ENCODE measurements around the gene CD226. TPM values are rescaled to one million over a fixed set of nuclear protein-coding genes. Genes with fewer than 3 reads are reported as not detected.
"Not testable (repeated sequence)": the region's sequence is repeated elsewhere in the genome, so short reads cannot be mapped to it uniquely, and the experiment has no call there.

Gene CD226
- total and polyA plus RNA-seq, 4 donors = 0.15 to 3.2 (median 3.1) TPM; not detected in 1

DNA sequence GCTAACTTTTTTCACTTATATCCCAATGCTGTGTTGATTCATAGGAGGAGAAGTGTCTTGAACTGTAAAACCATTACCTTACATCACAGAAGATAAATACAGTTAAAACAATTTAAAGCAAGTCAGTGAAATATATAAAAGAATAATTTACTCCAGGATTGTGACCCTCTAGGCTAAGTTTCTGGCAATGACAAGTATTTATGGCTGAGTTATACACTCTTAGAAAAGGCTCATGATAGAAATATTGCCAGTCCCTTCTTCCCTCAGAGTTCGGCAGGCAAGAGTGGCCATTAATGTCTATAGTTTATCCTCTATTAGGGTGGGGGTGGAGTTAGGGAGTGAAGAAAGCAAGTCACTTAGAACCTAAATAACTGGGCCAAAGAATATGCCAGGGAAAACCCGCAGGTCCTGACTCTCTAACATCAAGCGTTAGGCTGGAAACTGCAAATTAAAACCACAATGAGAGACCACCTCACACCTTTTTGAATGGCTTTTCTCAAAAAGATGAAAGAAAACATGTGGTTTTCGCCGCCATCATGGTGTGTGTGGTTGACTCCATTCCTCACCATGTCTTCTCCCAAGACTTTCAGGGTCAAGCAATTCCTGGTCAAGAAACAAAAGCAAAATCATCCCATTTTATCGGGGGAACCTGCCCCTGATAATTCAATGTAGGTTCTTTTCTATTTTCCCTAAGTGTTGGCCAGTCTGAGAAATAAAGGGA, 69.3 kb downstream of the CD226 start:
- H3K4me1 ChIP-seq (ENCODE audit: control insufficient read depth in 1 of 2, insufficient read depth in 2 of 2, low read length in 2 of 2) = no peaks in the 10 kb centered on the region
- WGBS, 2 donors = 65 to 75% methylated on average over 6 of the region's 6 CpGs
- intact Hi-C loops (cut with DNase I) = no loop called here
- no peaks in the 10 kb centered on the region for H3K27me3 ChIP-seq (ENCODE audit: control insufficient read depth in 1 of 2, insufficient read depth in 2 of 2, low read length in 1 of 2)
- no peak overlapping the region for H3K4me3 ChIP-seq (ENCODE audit: low read length in 2 of 2)
- no peaks in the 10 kb centered on the region for H3K36me3 ChIP-seq (ENCODE audit: control insufficient read depth in 1 of 2, insufficient read depth in 2 of 2, low read length in 1 of 2)
- no peaks in the 10 kb centered on the region for H3K9me3 ChIP-seq (ENCODE audit: control insufficient read depth, low read length)
- ATAC-seq (ENCODE audit: low FRiP score) (no peak), DNase-seq (no peak)
- no peak overlapping the region for H3K27ac ChIP-seq (ENCODE audit: low read depth in 1 of 2, low read length in 2 of 2)

DNA sequence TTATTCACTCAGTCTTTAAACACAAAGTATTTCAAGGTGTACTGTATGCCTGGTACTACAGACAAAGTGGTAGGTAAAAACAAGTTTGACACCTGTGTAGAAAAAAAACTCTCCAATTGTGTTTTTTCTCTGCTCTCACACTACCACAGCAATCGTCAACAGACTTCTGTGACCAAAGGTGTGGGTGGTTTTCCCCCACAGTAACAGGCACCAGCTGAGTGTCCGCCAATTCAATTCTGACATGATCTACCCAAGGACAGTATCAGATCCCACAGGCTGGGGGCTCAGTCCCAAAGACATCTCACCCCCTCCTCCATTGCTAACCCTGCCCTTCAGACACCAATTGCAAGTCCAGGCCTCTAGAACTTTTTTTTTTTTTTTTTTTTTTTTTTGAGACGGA, 71.2 kb downstream of the CD226 start:
- no peaks in the 10 kb centered on the region for H3K36me3 ChIP-seq (ENCODE audit: control insufficient read depth in 1 of 2, insufficient read depth in 2 of 2, low read length in 1 of 2)
- no peak for ATAC-seq (ENCODE audit: low FRiP score)
- DNase-seq = no peak
- 97 to 98% methylated on average over 3 of the region's 3 CpGs for WGBS, 2 donors
- no peaks in the 10 kb centered on the region for H3K9me3 ChIP-seq (ENCODE audit: control insufficient read depth, low read length)
- no peaks in the 10 kb centered on the region for H3K27me3 ChIP-seq (ENCODE audit: control insufficient read depth in 1 of 2, insufficient read depth in 2 of 2, low read length in 1 of 2)
- no peaks in the 10 kb centered on the region for H3K4me1 ChIP-seq (ENCODE audit: control insufficient read depth in 1 of 2, insufficient read depth in 2 of 2, low read length in 2 of 2)
- H3K27ac ChIP-seq (ENCODE audit: low read depth in 1 of 2, low read length in 2 of 2) = no peak overlapping the region
- H3K4me3 ChIP-seq (ENCODE audit: low read length in 2 of 2) = no peak overlapping the region
- intact Hi-C loops (cut with DNase I) = no loop called here

DNA sequence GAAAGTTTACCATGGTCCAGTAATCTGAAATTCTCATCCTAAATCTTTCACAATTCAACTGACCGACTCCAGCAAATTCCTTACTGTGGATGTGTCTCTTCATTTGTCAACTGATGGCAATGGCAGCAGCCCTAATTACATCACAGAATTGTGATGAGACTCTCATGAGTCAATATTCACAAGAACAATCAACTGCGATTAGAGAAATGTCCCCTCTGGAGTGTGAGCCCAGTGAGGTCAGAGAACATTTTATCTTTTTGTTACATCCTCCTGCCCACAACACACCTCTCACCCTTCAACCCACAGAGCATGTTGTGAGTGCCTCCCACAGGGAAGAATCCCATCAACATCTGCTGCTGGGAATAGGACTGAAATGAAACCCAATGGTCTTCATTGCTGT, 73.6 kb downstream of the CD226 start:
- intact Hi-C loops (cut with DNase I) = no loop called here
- DNase-seq = no peak
- Histone ChIP-seq H3K27me3 (ENCODE audit: control insufficient read depth in 1 of 2, insufficient read depth in 2 of 2, low read length in 1 of 2) (no peaks in the 10 kb centered on the region), H3K36me3 (ENCODE audit: control insufficient read depth in 1 of 2, insufficient read depth in 2 of 2, low read length in 1 of 2) (no peaks in the 10 kb centered on the region), H3K4me1 (ENCODE audit: control insufficient read depth in 1 of 2, insufficient read depth in 2 of 2, low read length in 2 of 2) (no peaks in the 10 kb centered on the region), H3K9me3 (ENCODE audit: control insufficient read depth, low read length) (no peaks in the 10 kb centered on the region), H3K27ac (ENCODE audit: low read depth in 1 of 2, low read length in 2 of 2) (no peak overlapping the region), H3K4me3 (ENCODE audit: low read length in 2 of 2) (no peak overlapping the region)
- 92 to 95% methylated on average over 2 of the region's 2 CpGs for WGBS, 2 donors
- no peak for ATAC-seq (ENCODE audit: low FRiP score)

DNA sequence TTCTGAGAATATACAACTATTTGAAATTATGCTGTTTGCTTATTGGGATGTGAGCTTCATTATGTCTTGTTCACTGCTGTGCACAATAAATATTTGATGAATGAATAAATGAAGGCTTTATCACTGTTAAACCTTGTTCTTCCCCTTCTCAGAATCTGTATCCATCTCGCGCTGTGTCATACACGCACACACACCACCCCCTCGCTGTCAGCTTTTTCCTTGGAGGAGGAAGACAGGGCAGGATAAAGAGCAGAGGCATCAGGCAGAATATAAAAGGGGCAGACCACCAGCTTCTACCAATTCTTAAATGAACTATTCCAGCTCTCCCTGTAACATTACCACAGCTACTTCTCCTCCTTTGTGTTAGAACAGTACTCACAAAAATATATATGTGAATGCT, 75.0 kb downstream of the CD226 start:
- no peaks in the 10 kb centered on the region for H3K36me3 ChIP-seq (ENCODE audit: control insufficient read depth in 1 of 2, insufficient read depth in 2 of 2, low read length in 1 of 2)
- no peak overlapping the region for H3K4me3 ChIP-seq (ENCODE audit: low read length in 2 of 2)
- no peaks in the 10 kb centered on the region for H3K27me3 ChIP-seq (ENCODE audit: control insufficient read depth in 1 of 2, insufficient read depth in 2 of 2, low read length in 1 of 2)
- ATAC-seq (ENCODE audit: low FRiP score) (no peak), DNase-seq (no peak)
- H3K9me3 ChIP-seq (ENCODE audit: control insufficient read depth, low read length) = no peaks in the 10 kb centered on the region
- H3K4me1 ChIP-seq (ENCODE audit: control insufficient read depth in 1 of 2, insufficient read depth in 2 of 2, low read length in 2 of 2) = no peaks in the 10 kb centered on the region
- no peak overlapping the region for H3K27ac ChIP-seq (ENCODE audit: low read depth in 1 of 2, low read length in 2 of 2)
- intact Hi-C loops (cut with DNase I) = no loop called here
- WGBS, 2 donors = 90 to 92% methylated on average over 4 of the region's 4 CpGs

DNA sequence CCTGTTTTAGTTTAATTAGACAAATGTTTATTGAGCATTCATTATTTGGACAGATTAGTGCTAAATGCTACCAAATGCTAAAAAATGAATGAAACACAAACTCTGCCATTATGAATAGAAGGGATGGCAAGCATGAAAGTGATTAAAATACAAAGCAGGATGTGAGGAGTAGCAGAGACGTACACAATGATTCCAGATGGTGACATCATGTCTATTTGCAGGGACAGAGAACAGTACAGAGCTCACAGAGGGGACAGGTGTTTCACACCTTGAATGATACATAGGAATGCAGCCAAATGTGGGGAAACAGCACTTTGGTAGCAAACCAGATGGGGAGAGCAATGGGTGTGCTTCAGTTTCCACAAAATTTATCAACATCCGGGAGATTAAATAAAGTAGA, 76.3 kb downstream of the CD226 start:
- H3K4me3 ChIP-seq (ENCODE audit: low read length in 2 of 2) = no peak overlapping the region
- WGBS, 2 donors = 90 to 94% methylated on average over 2 of the region's 2 CpGs
- intact Hi-C loops (cut with DNase I) = no loop called here

DNA sequence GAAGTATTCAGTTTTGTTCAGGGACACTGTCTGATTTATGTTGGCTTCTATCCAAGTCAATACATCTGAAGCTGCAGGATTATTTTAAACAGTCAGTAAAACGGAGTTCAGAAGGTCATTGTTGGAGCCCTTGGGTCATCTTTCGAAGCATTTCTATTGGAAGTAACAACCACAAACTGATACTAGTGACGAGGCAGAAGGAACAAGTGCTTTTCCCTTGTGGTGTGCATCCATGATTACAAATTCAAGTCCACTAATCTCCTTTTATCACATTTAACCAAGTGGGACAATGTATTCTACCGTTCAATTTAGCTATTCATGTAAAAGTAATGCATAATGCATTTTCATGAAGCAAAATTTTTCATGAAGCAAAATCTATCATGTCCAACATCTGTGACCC, 76.9 kb downstream of the CD226 start:
- Histone ChIP-seq H3K4me3 (ENCODE audit: low read length in 2 of 2) (no peak overlapping the region), H3K36me3 (ENCODE audit: control insufficient read depth in 1 of 2, insufficient read depth in 2 of 2, low read length in 1 of 2) (no peaks in the 10 kb centered on the region), H3K27ac (ENCODE audit: low read depth in 1 of 2, low read length in 2 of 2) (no peak overlapping the region), H3K27me3 (ENCODE audit: control insufficient read depth in 1 of 2, insufficient read depth in 2 of 2, low read length in 1 of 2) (no peaks in the 10 kb centered on the region), H3K9me3 (ENCODE audit: control insufficient read depth, low read length) (no peaks in the 10 kb centered on the region), H3K4me1 (ENCODE audit: control insufficient read depth in 1 of 2, insufficient read depth in 2 of 2, low read length in 2 of 2) (no peaks in the 10 kb centered on the region)
- 86 to 87% methylated on average over 4 of the region's 4 CpGs for WGBS, 2 donors
- DNase-seq = no peak
- intact Hi-C loops (cut with DNase I) = no loop called here
- ATAC-seq (ENCODE audit: low FRiP score) = no peak

More for the DNA sequence above, 76.3 kb downstream of the CD226 start:
- Histone ChIP-seq H3K27me3 (ENCODE audit: control insufficient read depth in 1 of 2, insufficient read depth in 2 of 2, low read length in 1 of 2) (no peaks in the 10 kb centered on the region), H3K4me1 (ENCODE audit: control insufficient read depth in 1 of 2, insufficient read depth in 2 of 2, low read length in 2 of 2) (no peaks in the 10 kb centered on the region), H3K27ac (ENCODE audit: low read depth in 1 of 2, low read length in 2 of 2) (no peak overlapping the region), H3K36me3 (ENCODE audit: control insufficient read depth in 1 of 2, insufficient read depth in 2 of 2, low read length in 1 of 2) (no peaks in the 10 kb centered on the region), H3K9me3 (ENCODE audit: control insufficient read depth, low read length) (no peaks in the 10 kb centered on the region)
- ATAC-seq (ENCODE audit: low FRiP score) (no peak), DNase-seq (no peak)

DNA sequence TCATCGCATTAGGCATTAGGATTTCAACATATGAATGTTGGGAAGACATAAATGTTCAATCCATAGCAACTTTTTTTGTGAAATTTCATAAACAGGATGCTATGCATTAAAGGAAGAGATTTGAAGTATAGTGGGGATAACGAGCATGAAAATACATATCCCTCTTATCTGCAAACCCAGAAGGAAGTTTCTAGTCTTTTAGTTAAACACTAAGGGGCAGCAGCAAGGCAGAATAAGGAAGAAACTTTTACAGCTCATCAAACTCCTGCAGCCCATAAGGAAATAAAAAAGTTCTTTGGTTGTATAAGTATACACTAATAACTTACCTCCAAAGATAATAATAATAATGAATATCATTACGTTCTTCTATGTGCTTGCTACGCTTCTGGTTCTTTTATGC, 81.5 kb downstream of the CD226 start:
- WGBS, 2 donors = 94 to 97% methylated on average over 4 of the region's 4 CpGs
- no peaks in the 10 kb centered on the region for H3K27me3 ChIP-seq (ENCODE audit: control insufficient read depth in 1 of 2, insufficient read depth in 2 of 2, low read length in 1 of 2)
- intact Hi-C loops (cut with DNase I) = no loop called here

DNA sequence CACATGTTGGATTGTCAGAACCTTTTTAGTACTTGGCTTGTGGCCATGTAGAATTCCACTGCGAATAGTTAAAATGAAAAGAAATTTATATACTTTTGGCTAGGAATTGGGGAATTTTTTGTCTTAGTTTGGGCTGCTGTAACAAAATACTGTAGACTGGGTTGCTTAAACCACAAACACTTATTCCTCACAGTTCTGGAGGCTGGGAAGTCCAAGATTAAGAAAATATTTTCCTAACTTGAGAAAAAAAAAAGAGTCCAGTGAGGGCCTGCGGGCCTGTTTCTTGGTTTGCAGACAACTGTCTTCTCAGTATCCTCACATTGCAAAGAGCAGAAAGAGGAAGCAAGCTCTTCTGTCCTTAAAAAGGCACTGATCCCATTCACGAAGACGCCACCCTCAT, 81.9 kb downstream of the CD226 start:
- Histone ChIP-seq H3K27ac (ENCODE audit: low read depth in 1 of 2, low read length in 2 of 2) (no peak overlapping the region), H3K4me1 (ENCODE audit: control insufficient read depth in 1 of 2, insufficient read depth in 2 of 2, low read length in 2 of 2) (no peaks in the 10 kb centered on the region), H3K36me3 (ENCODE audit: control insufficient read depth in 1 of 2, insufficient read depth in 2 of 2, low read length in 1 of 2) (no peaks in the 10 kb centered on the region), H3K27me3 (ENCODE audit: control insufficient read depth in 1 of 2, insufficient read depth in 2 of 2, low read length in 1 of 2) (no peaks in the 10 kb centered on the region), H3K9me3 (ENCODE audit: control insufficient read depth, low read length) (no peaks in the 10 kb centered on the region), H3K4me3 (ENCODE audit: low read length in 2 of 2) (no peak overlapping the region)
- intact Hi-C loops (cut with DNase I) = no loop called here
- 38 to 50% methylated on average over 4 of the region's 4 CpGs for WGBS, 2 donors
- ATAC-seq (ENCODE audit: low FRiP score) (no peak), DNase-seq (no peak)

More for the DNA sequence above, 81.5 kb downstream of the CD226 start:
- H3K36me3 ChIP-seq (ENCODE audit: control insufficient read depth in 1 of 2, insufficient read depth in 2 of 2, low read length in 1 of 2) = no peaks in the 10 kb centered on the region
- no peak for ATAC-seq (ENCODE audit: low FRiP score)
- no peaks in the 10 kb centered on the region for H3K4me1 ChIP-seq (ENCODE audit: control insufficient read depth in 1 of 2, insufficient read depth in 2 of 2, low read length in 2 of 2)
- H3K9me3 ChIP-seq (ENCODE audit: control insufficient read depth, low read length) = no peaks in the 10 kb centered on the region
- no peak overlapping the region for H3K4me3 ChIP-seq (ENCODE audit: low read length in 2 of 2)
- no peak for DNase-seq
- H3K27ac ChIP-seq (ENCODE audit: low read depth in 1 of 2, low read length in 2 of 2) = no peak overlapping the region

DNA sequence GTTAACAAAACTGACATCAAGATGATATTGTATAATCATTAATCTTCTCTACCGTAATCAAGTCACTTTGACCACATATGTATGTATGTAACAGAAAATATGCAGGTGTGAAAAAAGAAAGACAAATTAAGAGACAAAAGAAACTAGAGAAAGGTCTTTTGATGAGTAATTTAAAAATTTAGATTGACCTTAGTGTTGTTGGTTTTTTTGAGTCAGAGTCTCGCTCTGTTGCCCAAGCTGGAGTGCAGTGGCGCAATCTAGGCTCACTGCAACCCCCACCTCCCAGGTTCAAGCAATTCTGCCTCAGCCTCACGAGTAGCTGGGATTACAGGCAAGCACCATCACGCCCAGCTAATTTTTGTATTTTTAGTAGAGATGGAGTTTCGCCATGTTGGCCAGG, 82.9 kb downstream of the CD226 start:
- H3K4me3 ChIP-seq (ENCODE audit: low read length in 2 of 2); H3K36me3 ChIP-seq (ENCODE audit: control insufficient read depth in 1 of 2, insufficient read depth in 2 of 2, low read length in 1 of 2); H3K27ac ChIP-seq (ENCODE audit: low read depth in 1 of 2, low read length in 2 of 2); H3K9me3 ChIP-seq (ENCODE audit: control insufficient read depth, low read length); ATAC-seq (ENCODE audit: low FRiP score); H3K4me1 ChIP-seq (ENCODE audit: control insufficient read depth in 1 of 2, insufficient read depth in 2 of 2, low read length in 2 of 2); H3K27me3 ChIP-seq (ENCODE audit: control insufficient read depth in 1 of 2, insufficient read depth in 2 of 2, low read length in 1 of 2); intact Hi-C loops (cut with DNase I); DNase-seq: not testable (repeated sequence)
- WGBS, 2 donors = 94 to 96% methylated on average over 6 of the region's 6 CpGs

All from aorta (tissue), 5 donors.